ENCODE data around the gene NEUROD2.

DNA sequence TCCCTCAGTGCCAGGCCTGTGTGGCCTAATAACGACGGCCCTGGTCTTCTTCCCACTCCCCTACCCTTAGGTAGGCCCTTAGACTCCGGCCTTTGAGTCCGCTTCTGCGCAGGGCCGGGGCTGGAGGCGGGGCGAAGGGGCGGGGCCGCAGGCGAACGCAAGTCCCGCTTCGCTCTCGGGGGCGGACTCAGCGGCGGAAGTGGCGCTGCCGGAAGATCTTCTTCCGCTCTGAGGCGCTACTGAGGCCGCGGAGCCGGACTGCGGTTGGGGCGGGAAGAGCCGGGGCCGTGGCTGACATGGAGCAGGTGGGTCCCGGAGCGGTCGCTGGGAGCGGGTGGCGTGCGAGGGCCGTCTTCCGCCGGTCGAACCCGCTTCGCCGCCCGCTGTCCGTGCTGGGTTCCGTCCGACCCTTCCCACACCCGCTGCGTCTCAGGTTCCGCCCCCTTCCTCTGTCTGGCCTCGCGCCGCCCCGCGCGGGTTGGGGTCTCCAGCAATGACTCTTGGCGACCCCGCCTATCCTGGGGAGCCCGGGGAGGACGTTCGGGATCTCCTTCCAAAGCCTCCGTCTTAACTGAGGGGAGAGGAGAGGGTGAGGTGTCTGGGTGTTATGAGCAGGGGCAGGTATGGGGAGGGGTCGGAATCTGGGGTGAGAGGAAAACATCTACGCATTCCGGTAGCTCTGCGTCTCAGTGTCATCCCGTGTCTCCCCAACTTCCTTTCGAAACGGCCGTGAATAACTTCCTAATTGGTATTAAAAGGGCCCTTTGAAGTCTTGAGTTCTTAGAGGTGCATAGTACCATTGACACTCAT lies 29.4 kb upstream of the NEUROD2 start, which contains the start of gene STARD3:
- TF ChIP-seq, protein P1, sequence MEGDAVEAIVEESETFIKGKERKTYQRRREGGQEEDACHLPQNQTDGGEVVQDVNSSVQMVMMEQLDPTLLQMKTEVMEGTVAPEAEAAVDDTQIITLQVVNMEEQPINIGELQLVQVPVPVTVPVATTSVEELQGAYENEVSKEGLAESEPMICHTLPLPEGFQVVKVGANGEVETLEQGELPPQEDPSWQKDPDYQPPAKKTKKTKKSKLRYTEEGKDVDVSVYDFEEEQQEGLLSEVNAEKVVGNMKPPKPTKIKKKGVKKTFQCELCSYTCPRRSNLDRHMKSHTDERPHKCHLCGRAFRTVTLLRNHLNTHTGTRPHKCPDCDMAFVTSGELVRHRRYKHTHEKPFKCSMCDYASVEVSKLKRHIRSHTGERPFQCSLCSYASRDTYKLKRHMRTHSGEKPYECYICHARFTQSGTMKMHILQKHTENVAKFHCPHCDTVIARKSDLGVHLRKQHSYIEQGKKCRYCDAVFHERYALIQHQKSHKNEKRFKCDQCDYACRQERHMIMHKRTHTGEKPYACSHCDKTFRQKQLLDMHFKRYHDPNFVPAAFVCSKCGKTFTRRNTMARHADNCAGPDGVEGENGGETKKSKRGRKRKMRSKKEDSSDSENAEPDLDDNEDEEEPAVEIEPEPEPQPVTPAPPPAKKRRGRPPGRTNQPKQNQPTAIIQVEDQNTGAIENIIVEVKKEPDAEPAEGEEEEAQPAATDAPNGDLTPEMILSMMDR (IDR thresholded peaks at IDR 0.05), result peak in 3 of 4 experiments; percentile 14 to 44 (median 35)
- peak; percentile 64 for TF ChIP-seq POLR2A (IDR thresholded peaks at IDR 0.05)

Data from prostate gland (tissue), 2 donors.